Dermis microvascular lymphatic vessel endothelial cell (primary cell): Measurements from ENCODE around the gene NEDD4L. TPM values are rescaled to one million over a fixed set of nuclear protein-coding genes. Genes with fewer than 3 reads are reported as not detected.
A peak's percentile ranks its signal among the peaks of the same experiment; 100 is the strongest.
"Not testable (repeated sequence)": the region's sequence is repeated elsewhere in the genome, so short reads cannot be mapped to it uniquely, and the experiment has no call there.

Source experiments
- DNase-seq, 2 donors: peaks; one replicate each; pipeline versions ENCODE4 v3.0.0 to v3.0.0-alpha.2; 2010; ENCODE audit warnings: low read depth in 2 of 2
- total RNA-seq: library from RNA; depleted of rRNA; stranded (reverse); fragments of >200 nt; gene quantifications from 2 replicates; pipeline ENCODE4 v1.2.1, GENCODE V29; 2014

NEDD4L gene
- total RNA-seq, 1 donor from 2014 or later = 9.2 TPM

GRCh38 chr18:58150772-58151171, 106.7 kb downstream of the NEDD4L start:
- DNase-seq = no peak

DNA sequence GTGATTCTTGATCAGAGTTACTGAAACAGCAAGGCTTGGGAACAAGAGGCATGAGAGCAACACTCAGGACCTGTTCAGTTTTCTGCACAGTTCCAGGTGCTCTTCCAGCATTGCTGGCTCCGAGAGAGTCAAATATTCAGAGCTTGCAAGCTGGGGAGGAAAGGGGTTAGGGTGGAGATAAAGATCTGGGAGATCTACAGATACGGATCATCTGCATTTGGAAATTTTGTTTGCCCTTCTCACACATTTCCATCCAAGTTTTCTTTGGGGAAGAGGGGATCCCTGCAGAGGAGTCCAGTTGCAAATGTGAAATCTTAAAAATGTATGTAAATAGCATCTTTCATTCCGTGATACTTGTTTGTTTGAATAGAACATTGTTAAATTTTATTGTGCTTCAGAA, 108.2 kb downstream of the NEDD4L start:
- DNase-seq = no peak

GRCh38 chr18:58152891-58153290, 108.9 kb downstream of the NEDD4L start:
- no peak for DNase-seq

- DNase-seq = no peak
Measured at GRCh38 chr18:58156516-58156915, 112.5 kb downstream of the NEDD4L start.

GRCh38 chr18:58157237-58157636, 113.2 kb downstream of the NEDD4L start:
- no peak for DNase-seq

GRCh38 chr18:58158008-58158407, 114.0 kb downstream of the NEDD4L start:
- no peak for DNase-seq

- DNase-seq = no peak
Measured at GRCh38 chr18:58158459-58158858, 114.4 kb downstream of the NEDD4L start.

DNA sequence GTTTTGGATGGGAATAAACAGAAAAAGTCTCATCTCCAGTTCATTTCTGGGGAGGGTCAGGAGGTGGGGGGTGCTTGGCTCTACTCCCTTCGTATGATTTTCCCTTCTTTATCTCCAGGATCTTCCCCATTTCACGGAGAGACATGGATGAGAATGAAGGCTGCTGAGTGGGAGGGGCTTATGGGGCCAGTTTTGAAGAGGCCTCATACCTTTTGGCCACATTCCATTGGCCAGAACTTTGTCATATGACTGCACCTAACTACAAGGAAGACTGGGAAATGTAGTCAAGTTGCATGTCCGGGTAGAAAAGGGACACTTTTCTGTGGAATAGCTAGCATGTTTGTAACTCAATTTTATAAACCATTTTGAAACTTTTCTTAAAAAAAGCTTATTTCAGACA, 117.6 kb downstream of the NEDD4L start:
- no peak for DNase-seq

DNA sequence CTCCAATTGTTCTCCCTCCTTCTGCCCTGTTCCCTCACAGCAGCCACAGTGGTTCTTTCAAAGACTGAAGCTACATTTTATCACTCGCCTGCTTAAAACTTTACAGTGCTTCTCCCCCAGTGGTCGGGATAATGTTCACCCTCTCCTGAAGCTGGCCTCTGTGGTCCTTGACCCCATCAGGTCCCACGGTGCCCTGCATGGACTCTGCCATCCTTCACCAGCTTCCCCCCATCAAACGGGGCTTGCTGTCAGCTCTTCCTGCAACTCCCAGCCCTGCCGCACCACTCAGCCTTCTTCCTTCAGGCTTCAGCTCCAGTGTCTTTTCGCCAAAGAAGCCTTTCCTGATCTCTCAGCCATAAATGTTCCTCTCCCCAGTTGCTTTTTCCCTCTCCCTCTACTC, 118.1 kb downstream of the NEDD4L start:
- no peak for DNase-seq

DNA sequence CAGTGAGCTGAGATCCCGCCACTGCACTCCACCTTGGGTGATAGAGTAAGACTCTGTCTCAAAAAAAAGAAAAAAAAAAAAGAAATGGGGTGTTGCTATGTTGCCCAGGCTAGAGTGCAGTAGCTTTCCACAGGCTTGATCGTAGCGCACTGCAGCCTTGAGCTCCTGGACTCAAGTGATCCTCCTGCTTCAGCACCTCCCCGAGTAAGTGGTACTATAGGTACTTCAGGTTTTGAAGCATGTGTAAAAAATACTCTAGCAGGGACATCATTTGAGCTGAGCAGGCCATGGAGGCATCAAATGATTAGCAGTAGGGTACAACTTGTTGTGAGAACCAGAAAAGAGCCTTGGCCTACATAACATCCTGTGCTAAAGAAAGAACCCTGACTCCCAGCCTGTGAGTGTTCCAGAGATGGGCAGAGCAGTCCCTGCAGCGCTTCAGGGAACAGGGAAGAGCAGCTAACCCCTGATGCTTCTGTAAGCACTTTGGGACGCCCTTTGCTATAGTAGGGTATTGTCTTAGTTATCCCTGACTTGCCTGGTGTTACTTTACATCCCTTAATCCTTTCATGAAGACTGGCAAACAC, 119.1 kb downstream of the NEDD4L start:
- no peak for DNase-seq

DNA sequence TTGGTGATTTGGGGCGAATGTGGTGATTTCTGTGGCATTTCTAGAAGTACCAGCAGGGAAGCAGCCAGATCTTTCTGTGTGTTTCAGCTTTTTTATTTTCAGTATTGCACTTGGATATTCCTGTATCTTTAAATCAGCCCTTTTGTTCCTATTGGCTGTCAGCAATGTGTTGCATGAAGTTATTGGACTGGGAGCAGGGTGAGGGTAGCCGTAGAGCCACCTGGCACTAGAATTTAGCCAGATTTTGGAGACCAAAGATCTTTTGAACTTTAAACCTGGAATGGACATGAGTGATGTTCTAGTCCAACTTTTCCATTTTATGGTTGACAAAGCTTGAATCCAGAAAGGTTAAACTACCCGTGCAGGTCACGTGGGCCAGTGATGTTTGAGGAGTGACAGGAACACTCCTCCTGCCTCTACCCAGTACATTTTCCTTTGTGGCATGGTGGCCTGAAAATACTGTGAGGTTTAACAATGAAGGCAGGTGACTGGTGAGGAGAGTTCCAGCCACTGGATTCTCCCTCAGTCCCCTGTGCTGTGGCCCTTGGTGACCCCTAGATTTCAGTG, 122.3 kb downstream of the NEDD4L start:
- DNase-seq = no peak

DNA sequence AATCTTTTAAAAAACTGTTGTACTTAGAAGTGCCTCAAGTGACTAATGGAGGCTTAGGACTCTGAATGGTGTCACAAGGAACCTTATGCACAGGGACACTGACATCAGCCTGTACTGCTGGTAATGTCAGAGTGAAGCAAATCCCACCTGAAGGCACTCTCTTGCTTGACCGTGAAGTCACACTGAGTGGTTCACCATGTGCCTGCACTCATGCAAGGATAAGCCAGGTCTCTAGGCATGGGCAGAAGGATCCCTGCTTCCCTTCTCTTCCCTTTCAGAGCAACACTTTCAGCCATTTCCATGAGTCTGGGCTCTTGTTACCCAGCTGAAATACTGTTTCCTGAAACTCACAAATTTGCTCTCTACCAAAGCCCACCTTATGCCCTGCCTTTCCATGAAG, 123.0 kb downstream of the NEDD4L start:
- no peak for DNase-seq

GRCh38 chr18:58168221-58168620, 124.2 kb downstream of the NEDD4L start:
- DNase-seq = no peak

- no peak for DNase-seq
Measured at GRCh38 chr18:58168993-58169392, 125.0 kb downstream of the NEDD4L start.

DNA sequence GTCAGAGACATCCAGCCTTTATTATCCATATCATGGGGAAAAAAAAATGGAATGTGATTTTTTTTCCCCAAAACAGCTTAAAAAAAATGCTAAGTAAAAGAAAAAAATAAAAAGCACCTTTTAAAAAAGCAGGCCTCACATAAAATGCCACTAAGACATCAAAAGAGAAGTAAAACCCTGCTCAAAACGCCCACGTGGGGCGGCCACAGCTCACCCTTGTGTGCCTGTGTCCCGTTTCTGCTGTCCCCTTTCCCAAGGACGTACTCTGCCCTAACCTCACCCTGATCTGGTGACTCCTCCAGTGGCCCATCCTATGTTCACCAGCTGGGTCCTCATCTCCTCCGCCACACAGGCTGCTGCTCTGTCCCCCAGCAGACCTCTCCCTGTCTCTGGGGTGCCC, 125.4 kb downstream of the NEDD4L start:
- DNase-seq = no peak

DNA sequence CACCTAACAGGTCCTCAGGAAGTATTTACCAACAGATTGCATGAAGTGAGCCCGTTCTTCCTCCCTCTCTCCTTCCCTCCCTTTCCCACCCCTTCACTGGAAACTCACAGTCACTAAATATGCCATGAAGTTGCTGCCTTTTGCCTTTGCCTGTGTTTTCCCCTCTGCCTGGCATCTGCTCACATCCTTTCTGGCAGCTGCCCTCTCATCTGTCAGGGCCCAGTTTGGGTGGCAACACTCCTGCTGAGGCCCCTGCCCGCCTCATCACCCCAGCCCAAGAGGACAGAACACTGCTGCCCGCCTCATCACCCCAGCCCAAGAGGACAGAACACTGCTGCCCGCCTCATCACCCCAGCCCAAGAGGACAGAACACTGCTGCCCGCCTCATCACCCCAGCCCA, 126.0 kb downstream of the NEDD4L start:
- DNase-seq = not testable (repeated sequence)

DNA sequence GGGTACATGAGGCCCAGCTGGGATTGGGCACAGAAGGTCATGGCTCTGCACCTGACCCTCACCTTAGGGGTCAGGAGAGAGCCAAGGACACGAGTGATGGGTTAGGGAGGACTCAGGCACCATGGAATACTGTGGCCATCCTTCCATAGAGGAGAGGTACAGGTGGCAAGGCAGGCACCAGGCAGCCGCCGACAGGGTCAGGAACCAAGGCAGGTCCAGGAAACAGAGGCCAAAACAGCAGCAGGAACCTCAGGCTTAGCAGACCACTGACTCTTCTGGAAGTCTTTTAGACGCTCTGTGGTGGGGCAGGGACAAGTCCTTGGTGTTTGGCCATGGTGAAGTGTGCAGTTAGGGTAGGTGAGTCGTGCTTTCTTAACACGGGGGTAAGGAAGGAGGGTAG, 128.0 kb downstream of the NEDD4L start:
- no peak for DNase-seq

DNA sequence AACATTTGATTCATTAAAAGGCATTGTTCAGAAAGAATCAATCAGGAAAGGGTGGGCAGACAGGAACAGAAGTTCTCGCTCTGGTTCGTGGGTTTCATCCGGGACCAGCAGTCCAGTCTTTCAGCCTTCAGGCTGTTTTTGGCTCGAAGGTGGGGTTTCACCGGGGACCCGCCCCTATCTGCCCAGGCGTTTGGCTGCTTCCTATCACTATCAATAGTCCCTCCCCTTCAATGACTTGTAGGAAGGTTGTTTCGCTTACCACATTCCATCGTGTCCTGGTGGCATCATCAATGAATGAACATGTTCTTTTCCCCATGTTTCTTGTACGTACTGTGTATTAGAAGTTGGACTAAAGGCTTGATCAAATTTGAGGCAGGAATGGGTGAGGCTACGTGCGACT, 130.3 kb downstream of the NEDD4L start:
- DNase-seq = no peak

DNA sequence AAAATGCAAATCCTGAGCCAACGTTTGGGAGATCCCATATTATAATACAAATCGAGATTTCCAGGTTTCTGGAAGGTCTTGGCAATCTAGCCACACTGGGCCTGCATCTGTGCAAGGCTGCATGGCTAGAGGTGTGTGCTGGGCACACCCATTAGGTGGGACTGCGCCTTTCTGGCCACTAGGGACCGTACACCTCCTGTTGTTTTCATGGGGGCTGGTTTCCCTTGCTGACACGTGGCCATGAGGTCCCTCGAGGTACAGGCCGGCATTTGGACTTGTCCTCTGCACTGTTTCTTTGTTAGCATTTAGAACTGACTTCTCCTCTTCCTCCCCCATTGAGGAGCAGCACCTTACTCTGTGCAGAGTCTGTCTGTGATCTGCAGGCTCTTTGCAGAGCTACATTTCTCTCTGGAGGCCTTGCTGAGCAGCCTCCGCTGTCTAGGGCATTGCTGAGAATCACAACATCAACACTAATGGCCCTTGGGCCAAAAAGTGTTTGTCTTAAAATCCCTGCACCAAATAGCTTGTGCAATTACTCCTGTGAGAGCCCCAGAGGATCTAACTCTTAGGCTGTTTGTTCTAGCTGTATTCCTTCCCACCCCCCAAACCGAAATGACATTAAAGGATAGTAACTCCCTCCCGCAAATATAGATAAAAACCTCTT, 131.2 kb downstream of the NEDD4L start:
- no peak for DNase-seq

DNA sequence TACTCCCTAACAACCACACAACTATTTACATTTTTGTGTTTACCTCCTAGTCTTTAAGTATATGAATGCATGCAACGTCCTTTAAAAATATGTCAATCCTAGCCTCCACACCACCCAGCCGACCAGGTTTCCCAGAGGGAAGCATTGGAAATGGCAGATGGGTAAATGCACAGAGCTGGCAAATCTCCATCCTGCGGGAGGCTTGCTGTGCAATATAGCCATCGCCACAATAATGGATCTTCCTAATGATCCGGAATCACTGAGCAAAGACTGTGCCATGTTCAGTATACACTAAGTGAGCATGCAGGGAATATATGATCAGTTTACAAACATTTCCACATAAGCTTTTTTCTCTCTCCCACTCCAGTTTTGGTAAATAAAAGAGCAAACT, 131.8 kb downstream of the NEDD4L start:
- DNase-seq = no peak

- DNase-seq = peak in 1 of 2 donors; percentile 83
Measured at GRCh38 chr18:58177004-58177717, 133.1 kb downstream of the NEDD4L start.

GRCh38 chr18:58177896-58178470, 134.0 kb downstream of the NEDD4L start:
- no peak for DNase-seq
